GOT3 (cell line): ENCODE results near the gene SIRPB1.
"Not testable (repeated sequence)": the region's sequence is repeated elsewhere in the genome, so short reads cannot be mapped to it uniquely, and the experiment has no call there.

Source experiments
- DNase-seq: peaks from one replicate; lab custom pipeline; 2025; ENCODE audit warnings: mixed read lengths; lab: John Stamatoyannopoulos, UW

Gene SIRPB1

DNA sequence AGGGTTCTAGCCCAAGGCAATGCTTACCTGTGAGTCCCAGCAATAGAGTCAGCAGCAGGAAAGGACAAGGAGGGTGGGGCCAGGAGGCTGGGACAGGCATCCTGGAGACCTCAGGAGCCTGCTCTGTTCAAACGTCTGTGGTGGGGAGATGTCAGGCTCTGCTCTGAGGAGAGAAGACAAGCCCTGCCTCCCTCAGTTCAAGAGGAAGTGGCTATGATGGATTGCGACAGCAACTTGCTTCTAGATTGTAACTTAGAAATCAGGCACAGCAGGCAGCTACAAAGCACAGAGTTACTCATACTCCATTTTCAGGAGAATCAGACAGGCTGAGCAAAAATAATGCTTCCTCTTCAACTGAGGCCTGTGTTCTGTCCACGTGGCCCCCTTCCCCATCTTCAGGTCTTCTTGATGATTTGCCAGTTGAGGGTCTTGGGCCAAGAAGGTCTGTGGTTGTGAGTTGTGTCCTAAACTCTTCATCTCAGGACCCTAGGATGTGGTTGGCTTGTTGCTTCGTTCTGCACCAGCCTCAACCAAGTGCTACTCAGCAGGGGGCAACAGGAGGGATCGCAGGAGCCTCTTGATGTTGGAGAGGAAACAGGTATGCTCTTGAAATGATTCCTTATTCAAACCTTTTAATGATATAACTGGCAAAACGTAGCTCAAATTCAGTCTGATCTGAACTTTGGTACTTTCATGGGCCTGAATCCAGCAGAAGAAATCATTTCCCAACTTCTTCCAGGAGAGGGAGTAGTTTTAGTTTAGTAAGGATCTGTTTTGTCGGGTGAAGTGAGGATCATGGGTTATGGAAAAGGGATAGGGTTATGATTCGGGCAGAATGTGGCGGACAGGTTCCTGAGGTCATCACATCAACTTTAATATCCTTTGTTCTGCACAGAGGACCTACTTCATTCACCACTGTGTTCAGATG lies 31.0 kb downstream of the SIRPB1 start:
- DNase-seq: no peak

DNA sequence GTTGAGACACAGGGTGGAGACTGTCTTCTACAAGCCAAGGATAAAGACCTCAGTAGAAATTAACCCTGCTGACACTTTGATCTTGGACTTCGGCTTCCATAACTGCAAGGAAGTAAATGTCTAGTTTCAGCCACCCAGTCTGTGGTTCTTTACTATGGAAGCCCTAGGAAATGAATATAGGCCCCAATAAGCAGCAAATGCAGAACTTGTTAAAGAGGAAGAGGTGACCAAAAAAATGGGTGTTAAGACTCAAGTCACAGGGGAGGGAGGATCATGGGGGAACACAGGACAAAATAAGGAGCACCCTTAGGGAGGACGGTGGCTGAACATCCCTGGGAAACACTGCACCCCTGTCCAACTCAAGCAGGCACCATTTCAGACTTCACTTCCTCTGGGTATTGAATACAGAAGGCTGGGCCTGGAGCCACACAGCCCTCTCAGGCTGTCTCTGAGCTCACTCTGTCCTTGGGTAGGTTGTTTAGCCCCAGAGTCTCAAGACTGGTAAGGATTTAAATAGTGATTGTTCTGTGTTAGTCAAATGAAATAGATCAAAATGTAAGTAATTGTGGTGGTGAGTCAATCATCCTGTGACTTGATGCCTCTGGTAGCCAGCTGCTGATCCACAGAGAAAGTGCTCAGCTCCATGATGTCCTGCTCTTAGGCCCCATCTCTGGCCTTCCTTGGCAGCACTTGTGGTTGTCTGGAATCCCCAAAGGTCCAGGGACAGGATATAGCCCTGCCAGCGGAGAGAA lies 31.9 kb downstream of the SIRPB1 start:
- DNase-seq: no peak

DNA sequence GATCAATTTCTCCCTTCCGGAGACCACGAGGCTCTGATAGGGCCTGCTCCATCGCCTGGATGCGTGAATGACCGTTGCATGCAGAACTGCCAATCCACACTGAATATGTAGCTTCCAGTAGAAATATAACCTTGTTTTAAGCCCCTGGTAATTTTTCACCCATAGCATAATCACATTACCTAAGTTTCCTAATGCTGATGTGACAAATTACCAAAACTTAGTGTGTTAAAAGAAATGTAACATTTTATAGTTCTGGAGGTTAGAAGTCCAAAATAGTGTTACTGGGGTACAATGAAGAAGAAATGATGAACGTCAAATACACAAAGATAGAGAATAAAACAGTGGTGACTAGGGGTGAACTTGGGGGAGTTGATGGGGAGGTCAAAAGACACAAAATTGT lies 40.3 kb downstream of the SIRPB1 start:
- no peak for DNase-seq

DNA sequence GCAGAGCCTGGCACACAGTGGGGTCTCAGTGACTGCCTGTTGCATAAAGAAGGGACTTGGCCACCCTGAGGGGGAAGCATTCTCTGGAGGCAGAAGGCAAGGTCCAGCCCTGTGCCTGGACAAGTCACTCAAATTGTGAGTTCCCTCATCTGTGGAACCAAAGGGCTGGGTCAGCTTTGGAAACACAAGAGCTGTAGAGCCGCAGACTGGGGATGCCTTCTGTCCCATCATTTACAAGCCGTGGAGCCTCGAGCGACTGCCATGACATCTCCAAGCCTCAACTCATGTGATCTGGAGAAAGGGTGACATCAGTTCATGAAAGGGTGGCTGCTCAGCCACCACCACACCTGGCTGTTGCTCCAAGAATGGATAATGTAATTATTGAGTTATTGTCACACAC lies 41.9 kb downstream of the SIRPB1 start:
- DNase-seq: no peak

DNA sequence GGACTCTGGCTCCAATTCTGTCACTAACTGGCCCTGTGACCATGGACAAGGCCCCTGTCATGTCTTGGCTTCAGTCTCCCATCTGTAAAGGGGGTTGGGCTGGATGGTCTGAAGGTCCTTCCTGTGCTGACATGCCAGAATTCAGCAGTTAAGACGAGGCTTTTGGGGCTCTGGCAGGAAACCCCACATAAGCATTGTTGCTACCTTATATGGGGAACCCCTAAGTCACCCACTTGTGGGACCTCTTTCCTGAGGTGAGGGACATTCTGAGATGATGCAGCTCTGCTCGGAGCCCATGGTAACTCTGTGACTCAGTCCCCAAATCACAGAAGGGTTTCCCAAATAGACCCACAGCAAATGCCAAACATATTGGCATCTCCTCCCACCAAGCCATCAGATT lies 42.5 kb downstream of the SIRPB1 start:
- not testable (repeated sequence) for DNase-seq

DNA sequence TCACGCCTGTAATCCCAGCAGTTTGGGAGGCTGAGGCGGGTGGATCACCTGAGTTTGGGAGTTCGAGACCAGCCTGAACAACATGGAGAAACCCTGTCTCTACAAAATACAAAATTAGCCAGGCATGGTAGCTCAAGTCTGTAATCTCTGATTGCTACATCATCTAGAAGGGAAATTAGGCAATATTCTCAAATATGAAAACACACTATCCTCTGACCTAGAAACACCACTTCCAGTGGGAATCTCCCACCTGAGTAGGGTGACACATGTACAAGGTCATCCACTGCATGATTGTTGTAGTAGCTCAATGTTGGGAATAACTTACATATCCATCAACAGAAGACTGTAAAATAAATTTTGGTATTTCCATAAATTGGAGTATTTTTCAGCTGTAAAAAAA lies 43.2 kb downstream of the SIRPB1 start:
- DNase-seq: no peak

DNA sequence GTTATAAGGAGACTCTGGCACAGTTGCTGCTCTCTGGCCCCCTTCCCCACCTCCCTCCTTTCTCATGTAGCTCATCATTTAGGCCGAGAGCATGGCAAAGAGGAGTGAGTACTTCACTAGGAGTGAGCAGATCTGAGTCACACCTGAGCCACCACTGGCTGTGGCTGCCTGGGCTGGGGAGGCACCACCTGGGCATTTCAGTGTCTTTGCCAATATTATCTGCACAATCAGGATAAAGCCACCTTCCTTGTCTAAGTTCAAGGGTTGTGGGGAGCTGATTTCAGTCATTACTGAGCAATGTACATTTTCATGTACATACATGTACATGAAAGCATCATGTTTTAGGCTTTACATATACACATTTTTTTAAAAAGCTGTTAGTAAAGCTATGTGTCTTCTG lies 43.8 kb downstream of the SIRPB1 start:
- DNase-seq: not testable (repeated sequence)

DNA sequence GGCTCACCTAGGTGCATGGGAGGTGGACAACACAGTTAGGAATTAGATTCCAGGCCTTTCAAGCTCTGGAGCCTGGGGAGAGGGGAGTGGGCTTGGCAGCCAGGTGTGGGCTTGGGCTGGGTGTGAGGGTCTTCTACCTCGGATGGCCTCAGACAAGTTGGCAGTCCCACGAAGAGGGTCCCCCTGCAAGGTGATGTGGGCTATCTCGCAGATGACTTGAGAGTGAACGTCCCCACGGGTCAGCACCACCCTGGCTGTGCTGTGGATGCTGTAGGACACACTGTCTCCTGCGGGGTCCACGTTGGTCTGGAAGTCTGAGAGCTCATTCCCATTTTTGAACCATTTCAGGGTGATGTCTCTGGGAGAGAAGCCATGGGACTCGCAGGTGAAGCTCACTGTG lies 48.2 kb downstream of the SIRPB1 start:
- DNase-seq: not testable (repeated sequence)
